ENCODE measurements around the gene EPN1.

DNA sequence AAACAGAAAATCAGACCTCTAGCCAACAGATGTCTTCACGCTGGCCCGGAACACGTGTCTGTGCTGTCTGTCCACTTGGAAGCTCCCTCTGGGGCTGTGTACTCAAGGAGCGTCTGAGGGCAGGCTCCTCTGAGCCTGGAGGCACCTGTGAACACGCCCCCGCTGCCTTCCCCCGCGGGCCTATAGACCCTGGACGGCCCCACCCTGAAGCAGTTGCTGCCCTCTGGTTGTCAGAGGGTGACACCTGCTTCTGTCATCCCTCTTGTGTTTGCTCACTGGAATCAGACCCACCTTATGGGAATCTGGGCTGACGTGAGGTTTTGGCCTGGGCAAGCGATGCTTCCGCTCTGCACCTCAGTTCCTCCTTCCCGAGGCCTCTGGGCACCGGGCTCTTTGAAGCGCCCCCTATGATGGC is 19.2 kb downstream of the EPN1 start:
- no peak for TF ChIP-seq MAFK (IDR thresholded peaks at IDR 0.05; ENCODE audit: low read length)
- TF ChIP-seq KAT2B (IDR thresholded peaks at IDR 0.05; ENCODE audit: low read depth, low read length) = no peak
- TF ChIP-seq, protein P1, sequence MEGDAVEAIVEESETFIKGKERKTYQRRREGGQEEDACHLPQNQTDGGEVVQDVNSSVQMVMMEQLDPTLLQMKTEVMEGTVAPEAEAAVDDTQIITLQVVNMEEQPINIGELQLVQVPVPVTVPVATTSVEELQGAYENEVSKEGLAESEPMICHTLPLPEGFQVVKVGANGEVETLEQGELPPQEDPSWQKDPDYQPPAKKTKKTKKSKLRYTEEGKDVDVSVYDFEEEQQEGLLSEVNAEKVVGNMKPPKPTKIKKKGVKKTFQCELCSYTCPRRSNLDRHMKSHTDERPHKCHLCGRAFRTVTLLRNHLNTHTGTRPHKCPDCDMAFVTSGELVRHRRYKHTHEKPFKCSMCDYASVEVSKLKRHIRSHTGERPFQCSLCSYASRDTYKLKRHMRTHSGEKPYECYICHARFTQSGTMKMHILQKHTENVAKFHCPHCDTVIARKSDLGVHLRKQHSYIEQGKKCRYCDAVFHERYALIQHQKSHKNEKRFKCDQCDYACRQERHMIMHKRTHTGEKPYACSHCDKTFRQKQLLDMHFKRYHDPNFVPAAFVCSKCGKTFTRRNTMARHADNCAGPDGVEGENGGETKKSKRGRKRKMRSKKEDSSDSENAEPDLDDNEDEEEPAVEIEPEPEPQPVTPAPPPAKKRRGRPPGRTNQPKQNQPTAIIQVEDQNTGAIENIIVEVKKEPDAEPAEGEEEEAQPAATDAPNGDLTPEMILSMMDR (IDR thresholded peaks at IDR 0.05 in 2 of 3, conservative IDR thresholded peaks at IDR 0.05 in 1 of 3; ENCODE audit: insufficient read depth in 2 of 3, low read depth in 1 of 3, low read length in 3 of 3) = no peak
